ENCODE data around the gene ABCC6.
"Not testable (repeated sequence)": the region's sequence is repeated elsewhere in the genome, so short reads cannot be mapped to it uniquely, and the experiment has no call there.

The ABCC6 gene

DNA sequence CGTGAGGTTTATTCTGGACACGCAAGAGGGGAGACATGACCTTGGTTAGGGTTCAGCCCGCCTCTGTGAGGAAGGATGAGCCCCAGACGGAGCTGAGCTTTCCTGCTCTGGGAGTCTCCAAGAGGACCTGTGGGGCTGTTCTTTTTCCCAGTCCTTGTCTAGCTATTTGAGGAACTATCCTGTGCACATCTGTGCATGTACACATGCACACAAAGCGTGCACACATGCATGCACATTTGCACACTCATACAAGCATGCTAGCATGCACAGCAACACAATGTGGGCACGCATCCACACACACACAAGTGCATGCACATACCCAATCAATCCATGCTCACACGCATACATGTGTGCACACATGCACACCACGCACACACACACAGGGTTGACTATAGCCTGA, 40.4 kb downstream of the ABCC6 start:
- ChIA-PET POLR2A (ENCODE audit: low non-redundant PET) (no interaction called here), CTCF (no interaction called here)
- TF ChIP-seq, protein P1, sequence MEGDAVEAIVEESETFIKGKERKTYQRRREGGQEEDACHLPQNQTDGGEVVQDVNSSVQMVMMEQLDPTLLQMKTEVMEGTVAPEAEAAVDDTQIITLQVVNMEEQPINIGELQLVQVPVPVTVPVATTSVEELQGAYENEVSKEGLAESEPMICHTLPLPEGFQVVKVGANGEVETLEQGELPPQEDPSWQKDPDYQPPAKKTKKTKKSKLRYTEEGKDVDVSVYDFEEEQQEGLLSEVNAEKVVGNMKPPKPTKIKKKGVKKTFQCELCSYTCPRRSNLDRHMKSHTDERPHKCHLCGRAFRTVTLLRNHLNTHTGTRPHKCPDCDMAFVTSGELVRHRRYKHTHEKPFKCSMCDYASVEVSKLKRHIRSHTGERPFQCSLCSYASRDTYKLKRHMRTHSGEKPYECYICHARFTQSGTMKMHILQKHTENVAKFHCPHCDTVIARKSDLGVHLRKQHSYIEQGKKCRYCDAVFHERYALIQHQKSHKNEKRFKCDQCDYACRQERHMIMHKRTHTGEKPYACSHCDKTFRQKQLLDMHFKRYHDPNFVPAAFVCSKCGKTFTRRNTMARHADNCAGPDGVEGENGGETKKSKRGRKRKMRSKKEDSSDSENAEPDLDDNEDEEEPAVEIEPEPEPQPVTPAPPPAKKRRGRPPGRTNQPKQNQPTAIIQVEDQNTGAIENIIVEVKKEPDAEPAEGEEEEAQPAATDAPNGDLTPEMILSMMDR (conservative IDR thresholded peaks at IDR 0.05; ENCODE audit: low read depth): no peak
- no peak for DNase-seq (ENCODE audit: low spot score)
- no peak overlapping the region for H3K27ac ChIP-seq

DNA sequence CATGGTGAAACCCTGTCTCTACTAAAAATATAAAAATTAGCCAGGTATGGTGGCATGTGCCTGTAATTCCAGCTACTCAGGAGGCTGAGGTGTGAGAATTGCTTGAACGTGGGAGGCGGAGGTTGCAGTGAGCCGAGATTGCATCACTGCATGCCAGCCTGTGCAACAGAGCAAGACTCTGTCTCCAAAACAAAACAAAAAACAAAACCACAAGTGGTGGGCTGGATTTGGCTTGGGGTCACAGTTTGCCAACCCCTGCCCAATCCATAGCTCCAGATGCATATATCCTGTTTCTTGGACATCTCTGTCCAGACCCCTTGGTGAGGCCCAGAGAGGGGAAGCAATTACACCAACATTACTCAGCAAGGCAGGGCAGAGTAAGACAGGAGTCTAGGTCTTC, 41.5 kb downstream of the ABCC6 start:
- CTCF ChIA-PET: not testable (repeated sequence)

DNA sequence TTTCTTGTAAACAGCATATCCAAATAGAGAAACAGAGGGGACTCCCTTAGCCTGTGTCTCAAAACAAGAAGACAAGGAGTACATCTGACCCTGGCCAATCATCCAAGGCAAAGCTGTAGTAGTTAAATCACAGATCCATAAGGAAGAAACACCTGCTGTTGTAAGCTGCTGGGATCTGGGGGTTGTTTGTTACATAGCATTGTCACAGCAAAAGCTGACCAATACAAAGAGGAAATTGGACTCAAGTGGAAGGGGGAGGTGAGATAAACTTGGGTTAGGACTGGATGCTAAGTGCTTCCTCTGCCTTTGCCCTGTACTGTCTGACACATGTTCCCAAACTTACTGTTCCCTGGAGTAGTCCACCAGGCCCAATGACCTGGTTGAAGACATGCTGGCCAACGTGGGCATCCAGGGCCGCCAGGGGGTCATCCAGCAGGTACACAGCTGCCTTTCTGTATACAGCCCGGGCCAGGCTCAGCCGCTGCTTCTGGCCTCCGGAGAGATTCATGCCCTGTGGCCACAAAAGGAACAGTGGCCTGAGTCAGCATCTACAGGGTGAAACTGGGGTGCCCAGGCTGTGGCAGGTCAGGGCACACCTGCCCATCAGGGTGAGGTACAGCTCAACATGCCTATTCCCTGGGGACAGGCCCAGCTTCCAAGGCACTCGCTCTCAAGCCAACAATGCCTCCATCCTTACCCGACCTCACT, 44.7 kb downstream of the ABCC6 start:
- CTCF ChIA-PET: no interaction called here
- H3K27ac ChIP-seq: no peak overlapping the region
- DNase-seq (ENCODE audit: low spot score): no peak
- POLR2A ChIA-PET (ENCODE audit: low non-redundant PET): no interaction called here
- TF ChIP-seq, protein P1 (conservative IDR thresholded peaks at IDR 0.05; ENCODE audit: low read depth): no peak

More for the DNA sequence above, 41.5 kb downstream of the ABCC6 start:
- not testable (repeated sequence) for H3K27ac ChIP-seq; DNase-seq (ENCODE audit: low spot score)
- POLR2A ChIA-PET (ENCODE audit: low non-redundant PET): interaction anchor here (0.6 kb wide), 1 partner anchor 303 kb away, joined by 3 read pairs; no protein-coding TSS in a partner anchor

DNA sequence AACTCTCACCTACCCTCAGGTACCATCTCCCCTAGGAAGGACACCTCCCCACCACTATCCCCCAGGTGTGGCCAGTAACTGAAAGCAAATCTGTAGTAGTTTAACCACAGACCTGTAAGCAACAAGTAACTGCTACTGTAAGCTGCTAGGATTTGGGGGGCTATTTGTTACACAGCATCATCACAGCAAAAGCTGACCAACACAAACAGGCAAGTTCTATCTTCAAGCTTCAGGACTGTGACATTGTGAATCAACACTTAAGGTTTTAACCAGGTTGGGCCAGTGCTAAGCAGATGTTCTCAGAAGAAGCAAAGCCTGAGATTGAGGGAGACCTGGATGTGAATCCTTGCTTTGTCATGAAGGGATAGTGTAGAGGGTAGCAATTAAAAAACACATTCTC, 47.0 kb downstream of the ABCC6 start:
- ChIA-PET CTCF (no interaction called here), POLR2A (ENCODE audit: low non-redundant PET) (no interaction called here)
- TF ChIP-seq, protein P1 (conservative IDR thresholded peaks at IDR 0.05; ENCODE audit: low read depth): no peak
- H3K27ac ChIP-seq: no peak overlapping the region
- no peak for DNase-seq (ENCODE audit: low spot score)

DNA sequence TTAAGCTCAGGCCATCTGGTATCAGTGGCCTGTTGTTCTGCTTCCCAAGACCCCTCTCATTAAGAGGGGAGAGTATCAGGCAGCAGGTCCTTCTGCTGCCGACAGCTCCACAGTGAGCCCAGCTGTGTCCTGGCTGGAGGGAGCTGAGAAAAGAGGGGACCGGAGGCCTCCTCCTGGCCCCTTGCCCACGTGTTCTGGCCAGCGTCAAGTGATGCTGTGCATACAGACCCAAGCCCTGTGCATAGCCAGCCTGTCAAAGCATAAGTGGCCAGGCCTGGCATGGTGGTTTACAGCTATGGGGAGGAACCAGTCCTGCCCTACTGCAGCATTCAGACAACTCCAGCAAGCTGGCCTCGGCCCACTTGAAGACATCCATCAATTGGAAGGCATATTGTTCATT, 48.0 kb downstream of the ABCC6 start:
- ChIA-PET POLR2A (ENCODE audit: low non-redundant PET) (no interaction called here), CTCF (interaction anchor here (0.6 kb wide), 2 partner anchors 12 to 56 kb away, joined by 3 read pairs; no protein-coding TSS in a partner anchor)
- TF ChIP-seq, protein P1 (conservative IDR thresholded peaks at IDR 0.05; ENCODE audit: low read depth): no peak
- no peak overlapping the region for H3K27ac ChIP-seq
- no peak for DNase-seq (ENCODE audit: low spot score)

DNA sequence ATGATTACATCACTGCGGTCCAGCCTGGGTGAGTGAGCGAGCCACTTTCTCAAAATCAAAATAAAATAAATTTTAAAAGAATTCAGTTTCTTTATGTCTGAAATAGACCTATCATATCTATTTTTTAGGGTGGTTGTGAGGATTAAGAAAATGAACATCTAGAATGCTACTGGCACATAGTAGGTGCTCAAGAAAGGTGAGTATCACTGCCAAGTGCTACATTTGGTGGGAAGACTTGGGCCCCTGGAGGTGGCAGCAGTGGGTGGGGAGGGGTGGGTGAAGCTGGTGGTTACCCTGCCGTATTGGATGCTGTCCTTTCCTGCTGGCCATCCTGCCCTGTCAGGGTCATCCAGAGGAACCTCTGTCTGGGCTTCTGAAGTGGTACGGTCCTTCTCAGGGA, 50.3 kb downstream of the ABCC6 start:
- no peak for DNase-seq (ENCODE audit: low spot score)
- CTCF ChIA-PET: interaction anchor here (0.7 to 1.5 kb wide), 2 partner anchors 14 to 754 kb away, joined by 3 to 4 read pairs; no protein-coding TSS in a partner anchor

More for the DNA sequence above, 50.3 kb downstream of the ABCC6 start:
- POLR2A ChIA-PET (ENCODE audit: low non-redundant PET): no interaction called here
- H3K27ac ChIP-seq: no peak overlapping the region
- TF ChIP-seq, protein P1 (conservative IDR thresholded peaks at IDR 0.05; ENCODE audit: low read depth): no peak
